GM19351 (cell line): ENCODE results near the gene CYSTM1.

Source experiments
- ATAC-seq: cut with Tn5 transposase; IDR thresholded peaks from one replicate; pipeline ENCODE4 v1.9.1; 2021; ENCODE audit warnings: mild to moderate bottlenecking, moderate library complexity; ENCODE audit not compliant: unreplicated experiment

Gene CYSTM1

GRCh38 chr5:140174465-140175366 is at the start of gene CYSTM1:
CYSTM1 (plus strand) TSS chr5:140175188; CDS start chr5:140194466, 19,278 bp downstream.
- peak; percentile 93 for ATAC-seq

GRCh38 chr5:140125637-140126036 is 49.4 kb upstream of the CYSTM1 start, which contains the start of gene IGIP:
IGIP (plus strand) TSS chr5:140125937; CDS start chr5:140128477, 2,540 bp downstream.
- no peak for ATAC-seq

GRCh38 chr5:140126315-140127012 is 48.5 kb upstream of the CYSTM1 start:
- no peak for ATAC-seq

GRCh38 chr5:140128376-140128775 is 46.6 kb upstream of the CYSTM1 start:
- no peak for ATAC-seq

GRCh38 chr5:140130949-140131733 is 43.8 kb upstream of the CYSTM1 start:
- ATAC-seq = no peak

- ATAC-seq = no peak
These were observed 43.0 kb upstream of the CYSTM1 start for GRCh38 chr5:140131967-140132409.

- no peak for ATAC-seq
These were observed 41.3 kb upstream of the CYSTM1 start for GRCh38 chr5:140133514-140134167.

- ATAC-seq = no peak
These were observed 40.6 kb upstream of the CYSTM1 start for GRCh38 chr5:140134277-140134935.

GRCh38 chr5:140135127-140135526 is 39.9 kb upstream of the CYSTM1 start:
- no peak for ATAC-seq

- no peak for ATAC-seq
These were observed 38.4 kb upstream of the CYSTM1 start for GRCh38 chr5:140136624-140137023.

- ATAC-seq = no peak
These were observed 34.6 kb upstream of the CYSTM1 start for GRCh38 chr5:140140435-140140834.

GRCh38 chr5:140141241-140141640 is 33.7 kb upstream of the CYSTM1 start:
- no peak for ATAC-seq

GRCh38 chr5:140142246-140142645 is 32.7 kb upstream of the CYSTM1 start:
- no peak for ATAC-seq

- no peak for ATAC-seq
These were observed 32.1 kb upstream of the CYSTM1 start for GRCh38 chr5:140142856-140143255.

GRCh38 chr5:140143521-140144258 is 31.3 kb upstream of the CYSTM1 start:
- ATAC-seq = peak; percentile 18

GRCh38 chr5:140145256-140145655 is 29.7 kb upstream of the CYSTM1 start:
- no peak for ATAC-seq

GRCh38 chr5:140145818-140146522 is 29.0 kb upstream of the CYSTM1 start:
- ATAC-seq = no peak

GRCh38 chr5:140146523-140146842 is 28.5 kb upstream of the CYSTM1 start:
- no peak for ATAC-seq

- ATAC-seq = no peak
These were observed 27.5 kb upstream of the CYSTM1 start for GRCh38 chr5:140147460-140147859.
